Astrocyte of the cerebellum (primary cell): Measurements from ENCODE around the gene SLC22A15.

Source experiments
- DNase-seq: peaks from one replicate; pipeline ENCODE4 v3.0.0-alpha.2; 2011; ENCODE audit warnings: low read depth
- H3K4me3 ChIP-seq: 2 replicates; pipeline ENCODE4 v1.5.1; 2011; ENCODE audit warnings: mild to moderate bottlenecking, low read depth, low read length, moderate library complexity
- in situ Hi-C: cut with HindIII; loops from 2 replicates; pipeline ENCODE4 v1.10.0; 2017; ENCODE audit warnings: low sequenced_read_pairs
- TF ChIP-seq, protein P1 (sequence below): IDR thresholded peaks from 2 replicates; pipeline ENCODE4 v1.5.1; 2012; ENCODE audit warnings: low read length, low read depth, moderate library complexity, mild to moderate bottlenecking; ENCODE audit errors: missing control alignments

Gene SLC22A15

DNA sequence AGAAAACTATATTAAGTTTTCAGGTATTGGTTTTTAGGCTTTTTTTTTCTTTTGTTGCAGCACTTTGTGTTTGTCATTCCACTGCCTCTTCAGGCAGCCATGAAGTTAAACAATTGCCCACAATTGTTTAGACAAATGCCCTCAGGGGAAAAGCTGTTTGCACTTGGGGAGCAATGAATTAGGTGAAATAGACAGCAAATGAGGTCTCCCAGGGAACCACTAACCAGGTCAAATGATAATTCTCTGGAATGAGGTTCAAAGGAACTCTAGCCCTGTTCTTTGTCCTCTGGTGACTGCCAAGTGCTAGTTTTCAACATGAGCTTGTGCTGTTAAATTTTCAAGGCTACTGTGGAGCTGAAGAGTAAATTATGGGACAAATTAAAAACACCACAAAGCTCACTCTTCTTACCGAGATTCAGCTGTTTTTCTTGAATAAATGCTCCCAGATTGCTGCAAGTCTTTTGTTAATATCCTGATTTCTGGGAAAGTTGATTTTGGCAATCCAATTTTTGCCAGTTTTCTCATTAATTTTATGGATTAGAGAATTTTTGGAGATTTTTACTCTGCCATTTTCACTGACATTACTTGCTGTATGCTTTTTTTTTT, 119.8 kb downstream of the SLC22A15 start:
- in situ Hi-C loops = no loop called here
- no peak overlapping the region for H3K4me3 ChIP-seq
- no peak for DNase-seq
- TF ChIP-seq, protein P1, sequence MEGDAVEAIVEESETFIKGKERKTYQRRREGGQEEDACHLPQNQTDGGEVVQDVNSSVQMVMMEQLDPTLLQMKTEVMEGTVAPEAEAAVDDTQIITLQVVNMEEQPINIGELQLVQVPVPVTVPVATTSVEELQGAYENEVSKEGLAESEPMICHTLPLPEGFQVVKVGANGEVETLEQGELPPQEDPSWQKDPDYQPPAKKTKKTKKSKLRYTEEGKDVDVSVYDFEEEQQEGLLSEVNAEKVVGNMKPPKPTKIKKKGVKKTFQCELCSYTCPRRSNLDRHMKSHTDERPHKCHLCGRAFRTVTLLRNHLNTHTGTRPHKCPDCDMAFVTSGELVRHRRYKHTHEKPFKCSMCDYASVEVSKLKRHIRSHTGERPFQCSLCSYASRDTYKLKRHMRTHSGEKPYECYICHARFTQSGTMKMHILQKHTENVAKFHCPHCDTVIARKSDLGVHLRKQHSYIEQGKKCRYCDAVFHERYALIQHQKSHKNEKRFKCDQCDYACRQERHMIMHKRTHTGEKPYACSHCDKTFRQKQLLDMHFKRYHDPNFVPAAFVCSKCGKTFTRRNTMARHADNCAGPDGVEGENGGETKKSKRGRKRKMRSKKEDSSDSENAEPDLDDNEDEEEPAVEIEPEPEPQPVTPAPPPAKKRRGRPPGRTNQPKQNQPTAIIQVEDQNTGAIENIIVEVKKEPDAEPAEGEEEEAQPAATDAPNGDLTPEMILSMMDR = no peak

DNA sequence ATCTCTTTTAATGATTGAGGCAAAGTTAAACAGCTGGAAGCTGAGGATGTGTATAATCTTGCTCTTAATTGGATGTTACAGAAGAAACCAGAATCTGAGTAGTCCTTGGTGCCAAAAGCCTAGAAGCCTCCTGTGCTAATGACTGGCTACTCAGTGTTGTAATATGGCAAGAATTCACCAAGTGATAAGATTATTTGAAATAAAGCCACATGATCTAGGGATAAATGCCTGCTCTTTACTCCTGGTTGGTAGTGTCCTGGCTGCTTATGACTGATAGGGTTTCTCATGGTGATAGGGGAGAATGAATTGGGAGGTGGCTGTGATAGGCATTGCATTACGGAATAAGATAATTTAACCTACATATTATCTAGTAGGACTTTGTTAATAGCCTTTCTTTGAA, 121.3 kb downstream of the SLC22A15 start:
- TF ChIP-seq, protein P1 = no peak
- no peak for DNase-seq
- in situ Hi-C loops = no loop called here
- no peak overlapping the region for H3K4me3 ChIP-seq

DNA sequence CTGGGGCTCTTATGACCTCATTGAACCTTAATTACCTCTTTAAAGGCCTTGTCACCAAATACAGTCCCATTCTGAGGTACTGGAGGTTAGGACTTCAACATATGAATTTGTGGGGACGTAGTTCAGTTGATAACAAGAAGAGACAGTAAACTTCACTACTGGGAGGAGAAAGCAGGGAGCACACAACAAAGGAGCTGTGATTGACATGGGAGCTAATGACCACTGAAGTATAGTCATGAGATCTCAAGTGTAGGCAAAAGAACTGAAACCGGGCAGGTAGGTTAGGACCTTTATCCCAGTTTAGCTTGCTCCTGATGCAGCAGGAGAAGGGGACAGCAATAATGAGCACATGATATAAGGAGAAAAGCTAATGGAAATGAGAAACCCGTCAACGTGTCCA, 123.1 kb downstream of the SLC22A15 start:
- no peak overlapping the region for H3K4me3 ChIP-seq
- TF ChIP-seq, protein P1 = no peak
- DNase-seq = no peak
- in situ Hi-C loops = no loop called here

DNA sequence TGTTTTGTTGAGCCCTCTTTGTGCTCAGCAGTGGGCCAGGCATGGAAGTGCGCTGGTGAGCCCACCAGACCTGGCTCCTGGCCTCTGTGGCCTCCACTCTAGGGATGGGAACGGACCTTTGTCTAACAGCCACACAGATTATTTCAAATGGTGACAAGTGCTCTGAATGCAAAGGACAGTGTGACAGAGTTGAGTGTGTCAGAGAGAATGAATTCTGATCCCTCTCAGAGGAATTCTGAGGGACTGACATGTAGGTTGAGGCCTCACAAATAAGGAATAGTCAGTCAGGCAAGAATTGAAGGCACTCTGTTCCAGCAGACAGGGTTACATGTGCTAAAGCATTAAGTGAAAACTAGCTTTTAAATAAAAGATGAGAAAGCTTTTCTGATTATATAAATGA, 123.6 kb downstream of the SLC22A15 start:
- no peak for DNase-seq
- TF ChIP-seq, protein P1 = no peak
- in situ Hi-C loops = no loop called here
- no peak overlapping the region for H3K4me3 ChIP-seq

DNA sequence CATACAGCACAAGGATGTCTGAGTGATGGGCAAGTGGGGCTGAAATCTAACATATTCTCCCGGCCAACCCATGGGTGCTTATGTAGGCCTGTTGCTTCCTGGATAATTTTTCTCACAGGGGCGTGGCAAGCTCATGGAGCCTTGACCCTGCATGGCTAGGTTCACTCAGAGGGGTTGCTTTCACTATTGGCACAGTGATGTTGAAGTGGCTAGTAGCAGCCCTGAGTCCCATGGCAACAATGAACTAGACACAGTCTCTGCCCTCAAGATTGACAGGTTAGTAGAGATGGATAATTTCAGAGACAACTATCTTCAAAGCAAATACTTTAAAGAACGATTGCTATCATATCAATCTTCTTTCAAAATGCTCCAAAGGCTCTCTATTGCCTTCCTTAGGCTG, 128.4 kb downstream of the SLC22A15 start:
- in situ Hi-C loops = no loop called here
- no peak for DNase-seq
- no peak overlapping the region for H3K4me3 ChIP-seq
- TF ChIP-seq, protein P1 = no peak

DNA sequence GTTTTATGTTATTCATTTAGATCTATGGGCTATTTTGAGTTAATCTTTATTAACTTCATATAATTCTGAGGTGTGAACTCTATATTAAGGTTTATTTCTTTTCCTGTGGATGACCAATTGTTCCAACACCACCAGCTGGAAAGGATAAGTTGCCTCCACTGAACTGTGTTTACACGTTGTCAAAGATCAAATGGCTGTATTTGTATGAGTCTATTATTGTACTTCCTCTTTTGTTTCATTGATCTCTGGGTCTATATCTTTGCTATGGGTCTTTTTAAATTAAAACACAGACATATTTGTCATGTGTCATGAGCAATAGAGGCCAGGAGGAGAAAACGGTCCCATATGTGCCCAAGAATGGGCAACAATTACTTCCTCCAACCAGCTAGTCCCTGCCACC, 129.7 kb downstream of the SLC22A15 start:
- in situ Hi-C loops = no loop called here
- TF ChIP-seq, protein P1 = no peak
- DNase-seq = no peak
- no peak overlapping the region for H3K4me3 ChIP-seq
